GM21447 (cell line): ENCODE data around the gene HSD17B11.
"Not testable (repeated sequence)": the region's sequence is repeated elsewhere in the genome, so short reads cannot be mapped to it uniquely, and the experiment has no call there.

ENCODE experiments used
- ATAC-seq: cut with Tn5 transposase; IDR thresholded peaks from one replicate; pipeline ENCODE4 v1.9.1; 2021; ENCODE audit not compliant: unreplicated experiment

The HSD17B11 gene

GRCh38 chr4:87309625-87310024 is 81.4 kb downstream of the HSD17B11 start:
- no peak for ATAC-seq

- no peak for ATAC-seq
Measured at GRCh38 chr4:87306056-87306455, 84.9 kb downstream of the HSD17B11 start.

- ATAC-seq = no peak
Measured at GRCh38 chr4:87305562-87305961, 85.4 kb downstream of the HSD17B11 start.

GRCh38 chr4:87304745-87305432 is 86.1 kb downstream of the HSD17B11 start:
- ATAC-seq = no peak

- ATAC-seq = no peak
Measured at GRCh38 chr4:87299898-87300297, 91.1 kb downstream of the HSD17B11 start.

- no peak for ATAC-seq
Measured at GRCh38 chr4:87298362-87298761, 92.6 kb downstream of the HSD17B11 start.

GRCh38 chr4:87294911-87295310 is 96.1 kb downstream of the HSD17B11 start:
- ATAC-seq = not testable (repeated sequence)

- ATAC-seq = not testable (repeated sequence)
Measured at GRCh38 chr4:87293889-87294288, 97.1 kb downstream of the HSD17B11 start.

- no peak for ATAC-seq
Measured at GRCh38 chr4:87286970-87287369, 104.0 kb downstream of the HSD17B11 start.
